RWPE1 (cell line): ENCODE results near the gene INSIG1.

Experiments used
- CTCF ChIA-PET: fragments of 350-600 bp; sonication (Branson Sonifier 250); formaldehyde crosslinking; extraction: SDS; loops from one replicate; lab custom pipeline; 2021; lab: Yijun Ruan, JAX
- POLR2A ChIA-PET: fragments of 400-600 bp; formaldehyde crosslinking; extraction: SDS; loops from one replicate; lab custom pipeline; 2020; ENCODE audit warnings: antibody characterized with exemption; ENCODE audit not compliant: low non-redundant PET; lab: Yijun Ruan, JAX
- DNase-seq: peaks from one replicate; pipeline ENCODE4 v3.0.0; 2012; ENCODE audit warnings: low spot score
- H3K27ac ChIP-seq: fragments of 450-650 bp; 2 replicates; pipeline ENCODE4 v1.5.1; 2017
- TF ChIP-seq, protein P1 (sequence below): fragments of 450-650 bp; conservative IDR thresholded peaks from 2 replicates; pipeline ENCODE4 v1.5.1; 2017; ENCODE audit warnings: low read depth, mild to moderate bottlenecking

The INSIG1 gene

DNA sequence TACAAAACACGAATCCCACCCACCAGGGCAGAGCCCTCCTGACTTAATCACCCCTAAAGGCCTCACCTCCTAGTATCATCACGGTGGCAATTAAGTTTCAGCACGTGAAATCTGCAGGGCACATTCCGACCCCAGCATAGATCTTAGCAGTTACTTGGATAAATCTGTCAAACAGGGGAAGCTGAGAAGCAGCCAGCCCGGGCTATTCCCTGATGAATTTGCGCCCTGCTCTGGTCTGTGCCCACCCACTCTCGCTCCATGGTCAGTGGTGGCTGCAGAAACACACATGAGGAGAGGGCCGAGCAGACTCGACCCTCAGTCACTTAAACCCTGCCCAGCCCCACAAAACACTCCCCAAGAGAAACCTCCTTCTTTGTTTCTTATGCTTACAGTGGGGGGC, 28.7 kb downstream of the INSIG1 start:
- H3K27ac ChIP-seq: no peak overlapping the region
- ChIA-PET POLR2A (no interaction called here), CTCF (interaction anchor here (1.1 kb wide), 1 partner anchor 19 kb away, joined by 5 read pairs; no protein-coding TSS in a partner anchor)
- TF ChIP-seq, protein P1, sequence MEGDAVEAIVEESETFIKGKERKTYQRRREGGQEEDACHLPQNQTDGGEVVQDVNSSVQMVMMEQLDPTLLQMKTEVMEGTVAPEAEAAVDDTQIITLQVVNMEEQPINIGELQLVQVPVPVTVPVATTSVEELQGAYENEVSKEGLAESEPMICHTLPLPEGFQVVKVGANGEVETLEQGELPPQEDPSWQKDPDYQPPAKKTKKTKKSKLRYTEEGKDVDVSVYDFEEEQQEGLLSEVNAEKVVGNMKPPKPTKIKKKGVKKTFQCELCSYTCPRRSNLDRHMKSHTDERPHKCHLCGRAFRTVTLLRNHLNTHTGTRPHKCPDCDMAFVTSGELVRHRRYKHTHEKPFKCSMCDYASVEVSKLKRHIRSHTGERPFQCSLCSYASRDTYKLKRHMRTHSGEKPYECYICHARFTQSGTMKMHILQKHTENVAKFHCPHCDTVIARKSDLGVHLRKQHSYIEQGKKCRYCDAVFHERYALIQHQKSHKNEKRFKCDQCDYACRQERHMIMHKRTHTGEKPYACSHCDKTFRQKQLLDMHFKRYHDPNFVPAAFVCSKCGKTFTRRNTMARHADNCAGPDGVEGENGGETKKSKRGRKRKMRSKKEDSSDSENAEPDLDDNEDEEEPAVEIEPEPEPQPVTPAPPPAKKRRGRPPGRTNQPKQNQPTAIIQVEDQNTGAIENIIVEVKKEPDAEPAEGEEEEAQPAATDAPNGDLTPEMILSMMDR: no peak
- no peak for DNase-seq

DNA sequence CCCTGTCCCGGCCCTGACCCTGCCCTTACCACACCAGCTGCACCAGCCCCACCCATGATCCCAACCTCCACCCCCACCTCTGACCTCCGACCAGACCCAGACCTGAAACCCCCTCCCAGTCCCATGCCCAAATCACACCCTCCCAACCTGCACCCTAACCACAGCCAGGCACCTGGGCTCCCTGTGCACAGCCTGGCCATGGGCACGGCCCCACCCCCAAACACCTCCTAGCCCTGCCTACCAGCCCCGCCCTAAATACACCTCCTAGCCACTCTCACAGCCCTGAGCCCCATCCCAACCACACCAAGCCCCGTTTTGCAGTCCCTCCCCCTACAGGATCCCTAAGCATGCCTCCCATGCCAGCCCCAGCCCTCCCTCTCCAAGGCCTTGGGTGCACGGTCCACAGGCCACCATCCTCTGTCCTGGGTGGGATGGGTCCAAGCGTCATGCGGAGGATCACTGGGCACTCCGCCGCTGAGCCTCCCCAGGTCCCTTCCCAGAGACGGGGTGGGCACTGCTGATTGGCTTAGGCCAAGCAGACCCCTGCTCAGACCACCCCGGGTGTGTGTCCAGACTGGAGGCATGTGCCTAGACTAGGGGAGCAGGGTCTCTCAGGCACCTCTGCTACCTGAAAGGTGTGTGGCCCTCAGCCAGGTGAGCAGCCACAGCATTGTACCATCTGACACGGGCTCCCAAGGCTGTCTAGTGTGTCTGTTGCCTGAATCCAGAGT, 30.1 kb downstream of the INSIG1 start:
- ChIA-PET POLR2A (no interaction called here), CTCF (no interaction called here)
- H3K27ac ChIP-seq: no peak overlapping the region
- TF ChIP-seq, protein P1: no peak
- no peak for DNase-seq

DNA sequence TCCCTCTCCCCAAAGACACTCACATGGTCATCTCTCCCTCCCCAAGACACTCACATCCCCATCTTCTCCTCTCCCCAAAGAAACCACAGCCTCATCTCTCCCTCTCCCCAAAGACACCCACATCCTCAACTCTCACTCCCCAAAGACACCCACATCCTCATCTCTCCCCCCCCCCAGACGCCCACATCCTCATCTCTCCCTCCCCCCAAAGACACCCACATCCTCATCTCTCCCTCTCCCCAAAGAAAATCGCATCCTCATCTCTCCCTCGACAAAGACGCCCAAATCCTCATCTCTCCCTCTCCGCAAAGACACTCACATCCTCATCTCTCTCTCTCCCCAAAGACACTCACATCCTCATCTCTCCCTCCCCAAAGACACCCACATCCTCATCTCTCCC, 31.5 kb downstream of the INSIG1 start:
- ChIA-PET POLR2A (no interaction called here), CTCF (no interaction called here)
- TF ChIP-seq, protein P1: no peak
- no peak overlapping the region for H3K27ac ChIP-seq
- DNase-seq: no peak

DNA sequence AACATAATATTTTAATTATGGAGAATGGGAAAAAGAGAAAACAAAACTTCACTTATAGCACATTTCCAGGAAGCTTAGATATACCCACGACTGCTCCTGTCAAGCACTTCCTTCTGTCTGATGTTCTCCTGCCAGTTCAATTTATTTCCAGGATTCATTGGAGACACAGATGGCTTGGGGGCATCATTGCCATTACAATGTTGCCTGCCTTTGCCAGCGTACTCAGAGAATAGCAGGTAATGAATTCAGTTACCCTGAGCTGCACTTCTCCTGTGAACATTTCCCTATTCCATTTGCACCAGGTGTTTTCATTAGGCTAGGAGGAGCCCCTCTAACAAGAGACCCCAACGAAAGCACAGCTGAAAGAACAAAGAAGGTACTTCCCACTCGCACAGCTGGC, 33.7 kb downstream of the INSIG1 start:
- DNase-seq: no peak
- ChIA-PET POLR2A (no interaction called here), CTCF (interaction anchor here (0.5 kb wide), 2 partner anchors 9 to 590 kb away, joined by 3 read pairs; no protein-coding TSS in a partner anchor)
- TF ChIP-seq, protein P1: no peak
- H3K27ac ChIP-seq: no peak overlapping the region

DNA sequence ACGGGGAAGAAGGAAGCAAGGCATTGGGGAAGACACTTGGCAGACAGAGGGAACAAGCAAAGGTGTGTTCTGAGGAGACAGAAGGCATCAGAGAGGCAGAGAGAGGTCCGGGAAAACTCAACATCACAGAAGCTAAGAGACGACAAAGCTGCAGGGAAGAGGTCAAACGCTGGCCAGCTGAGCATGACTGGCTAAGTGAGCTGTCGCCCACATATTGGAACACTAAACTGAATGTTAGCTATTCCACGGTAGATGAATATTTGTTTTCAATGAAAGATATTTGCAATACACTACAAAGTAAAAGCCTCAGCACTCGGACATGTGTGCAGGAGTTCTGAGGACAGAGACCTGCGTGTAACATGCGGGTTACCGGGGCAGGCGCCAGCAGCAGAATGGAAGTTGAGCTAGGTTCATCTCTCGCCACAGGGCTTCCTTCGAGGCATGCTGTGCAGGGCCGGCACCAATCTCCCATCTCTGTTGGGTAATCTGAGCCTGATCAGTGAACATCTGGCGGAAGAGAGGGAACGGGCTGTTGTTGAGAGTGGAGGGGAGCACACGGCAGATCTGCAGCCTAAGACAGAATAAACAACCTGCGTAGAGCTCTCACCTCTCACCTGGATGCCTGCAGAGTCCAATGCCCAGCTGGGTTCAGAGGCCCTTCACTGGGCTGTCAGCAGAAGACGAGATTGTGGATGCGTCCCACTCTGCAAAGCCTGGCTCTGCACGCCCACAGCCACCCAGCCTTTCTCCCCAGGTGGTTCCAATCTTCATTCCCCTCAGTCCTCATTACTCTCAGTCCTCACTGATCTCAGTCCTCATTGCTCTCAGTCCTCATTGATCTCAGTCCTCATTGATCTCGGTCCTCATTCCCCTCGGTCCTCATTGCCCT, 35.9 kb downstream of the INSIG1 start:
- ChIA-PET POLR2A (no interaction called here), CTCF (no interaction called here)
- no peak for DNase-seq
- H3K27ac ChIP-seq: no peak overlapping the region
- TF ChIP-seq, protein P1: no peak

DNA sequence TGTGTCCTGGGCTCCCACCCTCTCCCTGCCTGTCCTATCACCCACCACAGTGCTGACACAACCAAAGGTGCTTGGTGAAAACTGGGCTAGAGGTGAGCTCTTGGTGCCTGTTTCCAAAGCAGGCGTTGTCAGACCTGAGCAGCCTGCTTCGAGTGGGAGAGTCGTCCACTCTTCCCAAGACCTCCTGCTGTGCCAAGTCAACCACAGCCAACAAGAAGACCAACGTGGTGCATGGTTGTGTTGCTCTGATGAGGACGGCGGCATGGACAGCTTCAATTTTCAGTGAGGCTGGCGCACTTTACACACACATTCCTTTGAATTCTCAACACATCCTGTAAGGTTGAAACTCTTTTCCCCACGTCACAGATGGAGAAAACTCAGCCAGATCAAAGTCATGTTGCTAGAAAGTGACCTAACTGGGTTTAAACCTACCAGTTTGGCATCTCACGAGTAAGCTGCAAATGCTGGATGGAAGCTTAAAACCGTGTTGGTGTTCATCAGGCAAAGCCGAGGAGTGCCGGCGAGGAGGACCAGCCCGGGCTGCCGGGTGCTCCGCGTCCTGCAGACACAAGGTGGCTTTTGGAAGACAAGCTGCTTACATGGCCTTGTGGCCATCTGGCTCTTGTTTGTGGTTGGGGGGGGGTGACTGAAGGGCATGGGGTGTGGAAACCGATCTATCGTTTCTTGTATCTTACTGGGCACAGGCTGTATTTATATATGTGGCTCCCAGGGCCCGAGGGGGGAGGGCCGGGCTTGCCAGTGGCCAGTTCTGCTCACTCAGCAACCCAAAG, 39.3 kb downstream of the INSIG1 start:
- no peak for DNase-seq
- ChIA-PET CTCF (interaction anchor here (0.7 kb wide), 1 partner anchor 95 kb away, joined by 3 read pairs; no protein-coding TSS in a partner anchor), POLR2A (no interaction called here)
- no peak overlapping the region for H3K27ac ChIP-seq
- TF ChIP-seq, protein P1: no peak
